ENCODE results near the gene KCNH6.

DNA sequence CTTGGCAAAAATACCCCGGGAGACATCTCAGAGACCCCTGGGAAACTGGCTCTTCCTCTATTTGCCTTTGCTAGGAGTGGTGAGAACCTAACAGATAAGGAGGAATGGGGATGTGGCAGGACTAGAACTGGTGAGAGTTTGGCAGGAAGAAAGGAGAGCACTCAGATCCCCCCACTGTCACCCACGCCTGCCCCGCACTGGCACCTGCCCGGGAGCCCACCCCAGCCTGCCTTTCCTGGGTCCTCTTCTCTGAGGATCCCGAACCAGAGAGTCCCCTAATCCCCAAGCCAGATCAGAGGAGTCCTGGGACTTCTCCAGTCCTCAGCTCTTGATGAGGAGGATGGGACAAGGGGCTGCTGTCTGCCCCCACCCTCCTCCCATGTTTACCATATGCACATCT, 3.7 kb downstream of the KCNH6 start:
- TF ChIP-seq CTCF (IDR thresholded peaks at IDR 0.05): no peak
- no peak for TF ChIP-seq POLR2A (IDR thresholded peaks at IDR 0.05)
- TF ChIP-seq EP300 (IDR thresholded peaks at IDR 0.05): no peak
